ENCODE measurements around the gene RAB3B.

DNA sequence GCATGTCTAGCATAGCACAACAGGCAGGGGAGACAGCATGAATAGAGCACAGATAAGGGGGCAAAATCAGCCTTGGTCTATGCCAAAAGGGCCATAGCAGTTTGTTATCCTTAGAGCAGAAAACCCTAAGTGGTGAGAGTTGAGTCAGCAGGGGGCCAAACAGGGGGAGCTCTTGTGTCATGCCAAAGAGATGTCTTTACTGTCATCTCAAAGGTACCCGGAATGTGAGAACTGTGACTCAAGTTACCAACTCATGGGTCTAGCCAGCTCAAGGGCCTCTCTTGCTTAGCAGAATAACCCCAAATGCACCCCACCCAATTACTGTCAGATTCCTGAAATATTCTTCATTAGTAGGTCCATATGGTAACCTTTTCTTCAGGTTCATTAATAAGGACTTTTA lies 66.0 kb downstream of the RAB3B start:
- TF ChIP-seq, protein P1, sequence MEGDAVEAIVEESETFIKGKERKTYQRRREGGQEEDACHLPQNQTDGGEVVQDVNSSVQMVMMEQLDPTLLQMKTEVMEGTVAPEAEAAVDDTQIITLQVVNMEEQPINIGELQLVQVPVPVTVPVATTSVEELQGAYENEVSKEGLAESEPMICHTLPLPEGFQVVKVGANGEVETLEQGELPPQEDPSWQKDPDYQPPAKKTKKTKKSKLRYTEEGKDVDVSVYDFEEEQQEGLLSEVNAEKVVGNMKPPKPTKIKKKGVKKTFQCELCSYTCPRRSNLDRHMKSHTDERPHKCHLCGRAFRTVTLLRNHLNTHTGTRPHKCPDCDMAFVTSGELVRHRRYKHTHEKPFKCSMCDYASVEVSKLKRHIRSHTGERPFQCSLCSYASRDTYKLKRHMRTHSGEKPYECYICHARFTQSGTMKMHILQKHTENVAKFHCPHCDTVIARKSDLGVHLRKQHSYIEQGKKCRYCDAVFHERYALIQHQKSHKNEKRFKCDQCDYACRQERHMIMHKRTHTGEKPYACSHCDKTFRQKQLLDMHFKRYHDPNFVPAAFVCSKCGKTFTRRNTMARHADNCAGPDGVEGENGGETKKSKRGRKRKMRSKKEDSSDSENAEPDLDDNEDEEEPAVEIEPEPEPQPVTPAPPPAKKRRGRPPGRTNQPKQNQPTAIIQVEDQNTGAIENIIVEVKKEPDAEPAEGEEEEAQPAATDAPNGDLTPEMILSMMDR (IDR thresholded peaks at IDR 0.05): no peak
- no peak for TF ChIP-seq EZH2phosphoT487 (IDR thresholded peaks at IDR 0.05)
- no peak for TF ChIP-seq EZH2 (IDR thresholded peaks at IDR 0.05)
